Right ventricle myocardium superior (tissue), 1 donor: ENCODE data around the gene CLEC4A. TPM values are rescaled to one million over a fixed set of nuclear protein-coding genes. Genes with fewer than 3 reads are reported as not detected.
"Not testable (repeated sequence)": the region's sequence is repeated elsewhere in the genome, so short reads cannot be mapped to it uniquely, and the experiment has no call there.

ENCODE experiments used
- ATAC-seq: fragments of 200-7000 bp; cut with Tn5 transposase; one replicate; pipeline ENCODE4 v1.9.1; 2020; ENCODE audit warnings: mild to moderate bottlenecking; ENCODE audit not compliant: poor library complexity
- DNase-seq: peaks from one replicate; pipeline ENCODE4 v3.0.0-alpha.2; 2020
- intact Hi-C: fragments of 100-400 bp; cut with DNase I; formaldehyde crosslinking; loops from one replicate; pipeline ENCODE4 v1.11.2; 2022
- total RNA-seq: library from RNA; stranded (reverse); fragmentation: NEBNext Ultra II Directional; extraction: Animal tissue kit (Norgen Biotek cat#: 25700); gene quantifications from one replicate; pipeline ENCODE4 v1.2.1, GENCODE V29; 2021
- donor health status: DM: no; HTN: yes; CAD: no; lungs with severe emphysema.

The CLEC4A gene
- total RNA-seq, 1 donor from 2014 or later, result 0.38 TPM

DNA sequence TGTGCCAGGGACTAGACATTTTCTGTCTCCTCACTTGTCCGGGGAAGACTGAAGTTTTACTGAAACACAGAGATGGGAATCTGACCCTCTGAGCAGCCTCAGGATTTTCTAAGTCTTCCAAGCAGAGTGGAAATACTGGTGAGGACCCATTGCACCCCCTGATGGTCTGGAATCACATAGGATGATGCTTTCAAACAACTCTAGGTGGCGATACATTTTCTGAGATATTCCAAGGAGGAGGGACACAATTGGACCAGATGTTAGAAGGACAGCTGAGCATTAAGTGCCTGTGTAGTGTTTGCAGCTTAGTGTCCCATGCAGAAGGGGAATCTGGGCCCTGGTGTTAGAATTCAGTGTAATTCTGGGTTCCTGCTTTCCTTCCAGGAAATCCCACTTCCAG is 64.7 kb downstream of the CLEC4A start:
- intact Hi-C loops, DNase-seq, ATAC-seq: not testable (repeated sequence)

Other genes starting within 250 kb of the CLEC4A start
- 8.8 TPM for gene SLC2A3, start 187.4 kb upstream of the CLEC4A start, total RNA-seq
- gene FOXJ2, start 90.9 kb upstream of the CLEC4A start, total RNA-seq, result 22.4 TPM
- gene C3AR1, start 57.3 kb upstream of the CLEC4A start, total RNA-seq, result 7.3 TPM
- gene NECAP1, start 41.3 kb upstream of the CLEC4A start, total RNA-seq, result 16.8 TPM
- not detected for gene ZNF705A, start 33.4 kb downstream of the CLEC4A start, total RNA-seq
- gene FAM90A1, start 104.0 kb downstream of the CLEC4A start, total RNA-seq, result not detected